ENCODE measurements around the gene ZNF398. TPM values are rescaled to one million over a fixed set of nuclear protein-coding genes. Genes with fewer than 3 reads are reported as not detected.

The ZNF398 gene
- total RNA-seq, 1 donor from 2014 or later, result 7.1 TPM

- peaks cover 21% of the 10 kb centered on the region for H3K4me1 ChIP-seq
- H3K4me3 ChIP-seq, result no peak overlapping the region
- no peak for TF ChIP-seq CTCF (IDR thresholded peaks at IDR 0.05; ENCODE audit: borderline replicate concordance)
- no peak for DNase-seq
- no peak overlapping the region for H3K27ac ChIP-seq (replicated peaks)
- intact Hi-C loops (cut with micrococcal nuclease), result no loop called here
- H3K27me3 ChIP-seq (ENCODE audit: low read depth), result no peaks in the 10 kb centered on the region
- peaks cover 25% of the 10 kb centered on the region for H3K36me3 ChIP-seq
- H3K9me3 ChIP-seq (replicated peaks), result no peaks in the 10 kb centered on the region
Observed at GRCh38 chr7:149153346-149153745, 6.1 kb downstream of the ZNF398 start.

- Histone ChIP-seq H3K36me3 (peaks cover 25% of the 10 kb centered on the region), H3K4me3 (no peak overlapping the region), H3K4me1 (peaks cover 14% of the 10 kb centered on the region), H3K27ac (replicated peaks) (no peak overlapping the region), H3K27me3 (ENCODE audit: low read depth) (no peaks in the 10 kb centered on the region), H3K9me3 (replicated peaks) (no peaks in the 10 kb centered on the region)
- no peak for TF ChIP-seq CTCF (IDR thresholded peaks at IDR 0.05; ENCODE audit: borderline replicate concordance)
- DNase-seq, result no peak
- intact Hi-C loops (cut with micrococcal nuclease), result no loop called here
Observed at GRCh38 chr7:149154056-149154455, 6.8 kb downstream of the ZNF398 start.

GRCh38 chr7:149156898-149157297 lies 9.6 kb downstream of the ZNF398 start:
- H3K27me3 ChIP-seq (ENCODE audit: low read depth), result no peaks in the 10 kb centered on the region
- peaks cover 12% of the 10 kb centered on the region for H3K4me1 ChIP-seq
- no peak overlapping the region for H3K4me3 ChIP-seq
- no peaks in the 10 kb centered on the region for H3K9me3 ChIP-seq (replicated peaks)
- intact Hi-C loops (cut with micrococcal nuclease), result no loop called here
- TF ChIP-seq CTCF (IDR thresholded peaks at IDR 0.05; ENCODE audit: borderline replicate concordance), result no peak
- peaks cover 28% of the 10 kb centered on the region for H3K36me3 ChIP-seq
- DNase-seq, result no peak
- H3K27ac ChIP-seq (replicated peaks), result no peak overlapping the region

GRCh38 chr7:149161241-149161848 lies 14.1 kb downstream of the ZNF398 start:
- H3K9me3 ChIP-seq (replicated peaks), result no peaks in the 10 kb centered on the region
- no peak overlapping the region for H3K27ac ChIP-seq (replicated peaks)
- peaks cover 4% of the 10 kb centered on the region for H3K4me1 ChIP-seq
- no peak for DNase-seq
- no peaks in the 10 kb centered on the region for H3K27me3 ChIP-seq (ENCODE audit: low read depth)
- intact Hi-C loops (cut with micrococcal nuclease), result no loop called here
- H3K36me3 ChIP-seq, result peaks cover 42% of the 10 kb centered on the region
- H3K4me3 ChIP-seq, result no peak overlapping the region
- TF ChIP-seq CTCF (IDR thresholded peaks at IDR 0.05; ENCODE audit: borderline replicate concordance), result no peak

- H3K9me3 ChIP-seq (replicated peaks), result no peaks in the 10 kb centered on the region
- peaks cover 85% of the 10 kb centered on the region for H3K36me3 ChIP-seq
- DNase-seq, result no peak
- no peak overlapping the region for H3K27ac ChIP-seq (replicated peaks)
- intact Hi-C loops (cut with micrococcal nuclease), result no loop called here
- no peak for TF ChIP-seq CTCF (IDR thresholded peaks at IDR 0.05; ENCODE audit: borderline replicate concordance)
- H3K4me1 ChIP-seq, result peaks cover under 1% of the 10 kb centered on the region
- no peak overlapping the region for H3K4me3 ChIP-seq
- H3K27me3 ChIP-seq (ENCODE audit: low read depth), result no peaks in the 10 kb centered on the region
Observed at GRCh38 chr7:149166142-149166541, 18.9 kb downstream of the ZNF398 start.
